Adrenal gland (tissue), 12 donors: Measurements from ENCODE around the gene ZKSCAN8. TPM values are rescaled to one million over a fixed set of nuclear protein-coding genes. Genes with fewer than 3 reads are reported as not detected.

Experiments
- DNase-seq, 7 donors: peaks; one replicate each; pipeline ENCODE4 v3.0.0-alpha.2; 2019 to 2020
- H3K27ac ChIP-seq, 5 donors: fragments of 200-600 bp; sonication (generic) in 4 of 5; 1 replicate in 3 of 5; 2 replicates in 2 of 5; pipeline versions ENCODE4 v1.5.1 to v1.8.0; 2016 to 2020; ENCODE audit warnings: mild to moderate bottlenecking in 1 of 5
- H3K27me3 ChIP-seq: fragments of 200-600 bp; 2 replicates; pipeline ENCODE4 v1.8.0; 2021
- H3K36me3 ChIP-seq, 2 donors: fragments of 200-600 bp; replicated peaks in 1 of 2; 1 replicate in 1 of 2; 2 replicates in 1 of 2; pipeline versions ENCODE4 v1.5.1 to v1.8.0; 2018 to 2022
- H3K4me1 ChIP-seq, 2 donors: fragments of 200-600 bp; replicated peaks in 1 of 2; 1 replicate in 1 of 2; 2 replicates in 1 of 2; pipeline versions ENCODE4 v1.5.1 to v1.8.0; 2018 to 2021
- H3K4me3 ChIP-seq, 4 donors: fragments of 200-600 bp; sonication (generic) in 3 of 4; one replicate each; pipeline ENCODE4 v1.5.1; 2016 to 2018
- H3K9me3 ChIP-seq, 3 donors: fragments of 200-600 bp; sonication (generic) in 1 of 3; replicated peaks in 1 of 3; 1 replicate in 2 of 3; 2 replicates in 1 of 3; pipeline versions ENCODE4 v1.5.1 to v1.8.0; 2016 to 2021
- CTCF ChIP-seq, 6 experiments: fragments of 450-650 bp in 4 of 6; fragments of 200-600 bp in 2 of 6; sonication (generic) in 1 of 6; IDR thresholded peaks; 1 replicate in 5 of 6; 2 replicates in 1 of 6; pipeline versions ENCODE4 v1.5.1 to v1.8.0; 2016 to 2021; ENCODE audit warnings: antibody characterized with exemption in 6 of 6, mild to moderate bottlenecking in 2 of 6, moderate library complexity in 1 of 6
- POLR2A ChIP-seq, 2 donors: fragments of 450-650 bp; IDR thresholded peaks; one replicate each; pipeline ENCODE4 v1.6.1; 2017; ENCODE audit warnings: antibody characterized with exemption in 2 of 2, mild to moderate bottlenecking in 2 of 2, moderate library complexity in 1 of 2
- WGBS, 4 donors: extraction: QIAGEN DNeasy Blood & Tissue Kit in 2 of 4; methylation state at CpG; one replicate each; pipeline versions ENCODE4 v1.1.5 to v1.1.7; 2013 to 2017; 5-methylcytosine and 5-hydroxymethylcytosine counted together
- intact Hi-C, 2 donors: fragments of 100-400 bp; cut with DNase I; formaldehyde crosslinking; loops; one replicate each; pipeline versions ENCODE4 v1.14.1 to v1.15.0; 2022 to 2023
- polyA plus RNA-seq, 3 donors: library from polyadenylated mRNA; stranded (reverse); fragments of 200-250 nt in 2 of 3; fragments of 350-450 nt in 1 of 3; fragmentation: Illumina TruSeq in 1 of 3; extraction: RNeasy Lipid Tissue Mini Kit (QIAGEN cat#74804) in 1 of 3; gene quantifications; one replicate each; pipeline ENCODE4 v1.2.3, GENCODE V29; 2013 to 2014
- total RNA-seq, 9 donors: library from RNA; depleted of rRNA in 4 of 9; stranded (reverse); fragments of >200 nt in 4 of 9; fragments of 120-200 nt in 1 of 9; fragmentation: NEBNext Ultra II Directional in 1 of 9; extraction: Animal tissue kit (Norgen Biotek cat#: 25700) in 1 of 9; gene quantifications; one replicate each; pipeline versions ENCODE4 v1.1.0 to v1.2.4, GENCODE V29; 2013 to 2023
- donor health status: healthy with polysubstance abuse.
- donor health status: Bipolar disorder and iron deficiency.
- donor health status: DM: yes; HTN: yes; CAD: no.
- donor health status: DM: no; HTN: no; CAD: no.
- donor health status: DM: no; HTN: no; CAD: no.
- donor health status: DM: yes; HTN: yes; CAD: no.

The ZKSCAN8 gene
- total and polyA plus RNA-seq, 12 donors = 3.5 to 26.1 (median 19.1) TPM

DNA sequence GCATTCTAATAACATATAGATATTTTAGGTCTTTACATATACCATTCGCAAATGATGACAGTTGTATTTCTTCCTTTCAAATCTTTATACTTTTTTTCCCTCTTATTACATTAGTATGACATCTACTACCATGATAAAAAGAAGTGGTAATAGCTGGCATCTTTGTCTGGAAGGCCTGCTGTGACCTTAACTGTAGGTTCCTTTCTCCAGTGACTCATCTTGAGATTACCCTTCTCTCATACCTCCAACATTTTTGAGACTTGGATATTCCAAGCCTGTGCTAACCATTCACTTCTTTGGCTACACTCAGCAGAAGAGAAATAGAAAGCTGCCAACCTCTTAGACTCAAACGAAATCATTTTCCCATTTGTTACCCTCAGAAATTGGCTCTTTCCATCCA is 30.3 kb downstream of the ZKSCAN8 start:
- Histone ChIP-seq H3K9me3 (no peaks in the 10 kb centered on the region), H3K36me3 (no peaks in the 10 kb centered on the region), H3K27me3 (no peaks in the 10 kb centered on the region), H3K27ac (no peak overlapping the region), H3K4me3 (no peak overlapping the region), H3K4me1 (no peaks in the 10 kb centered on the region)
- DNase-seq = no peak
- TF ChIP-seq POLR2A (IDR thresholded peaks at IDR 0.05) (no peak), CTCF (IDR thresholded peaks at IDR 0.05) (no peak)
- WGBS, 4 donors = 85 to 92% (median 90%) methylated on average over 2 of the region's 2 CpGs
- intact Hi-C loops = no loop called here

- Histone ChIP-seq H3K9me3 (no peaks in the 10 kb centered on the region), H3K36me3 (no peaks in the 10 kb centered on the region), H3K4me1 (no peaks in the 10 kb centered on the region), H3K4me3 (no peak overlapping the region), H3K27ac (no peak overlapping the region), H3K27me3 (peaks cover 8% of the 10 kb centered on the region)
- WGBS, 4 donors = 67 to 100% (median 89%) methylated on average over 1 of the region's 1 CpG
- intact Hi-C loops = no loop called here
- no peak for DNase-seq
- TF ChIP-seq CTCF (IDR thresholded peaks at IDR 0.05) = no peak
- no peak for TF ChIP-seq POLR2A (IDR thresholded peaks at IDR 0.05)
Observed at GRCh38 chr6:28176373-28176772, 34.7 kb downstream of the ZKSCAN8 start.

GRCh38 chr6:28182255-28182654 is 40.6 kb downstream of the ZKSCAN8 start:
- WGBS, 4 donors = 36 to 58% (median 56%) methylated on average over 1 of the region's 1 CpG
- Histone ChIP-seq H3K4me1 (no peaks in the 10 kb centered on the region), H3K9me3 (no peaks in the 10 kb centered on the region), H3K27ac (no peak overlapping the region), H3K36me3 (no peaks in the 10 kb centered on the region), H3K27me3 (peaks cover 8% of the 10 kb centered on the region), H3K4me3 (no peak overlapping the region)
- no peak for DNase-seq
- intact Hi-C loops = no loop called here
- TF ChIP-seq CTCF (IDR thresholded peaks at IDR 0.05) (no peak), POLR2A (IDR thresholded peaks at IDR 0.05) (no peak)

GRCh38 chr6:28188111-28188979 is 46.7 kb downstream of the ZKSCAN8 start:
- DNase-seq = no peak
- no peak overlapping the region for H3K27ac ChIP-seq
- TF ChIP-seq POLR2A (IDR thresholded peaks at IDR 0.05) (no peak), CTCF (IDR thresholded peaks at IDR 0.05) (no peak)
- H3K4me1 ChIP-seq = no peaks in the 10 kb centered on the region
- no peaks in the 10 kb centered on the region for H3K27me3 ChIP-seq
- peaks cover 0 to 13% (median 0%) of the 10 kb centered on the region in 3 donors for H3K9me3 ChIP-seq
- WGBS, 4 donors = 61 to 80% (median 77%) methylated on average over 6 of the region's 6 CpGs
- H3K36me3 ChIP-seq = no peaks in the 10 kb centered on the region
- intact Hi-C loops = no loop called here
- no peak overlapping the region for H3K4me3 ChIP-seq
